NCI-H2196 (cell line): ENCODE data around the gene DOCK4.

ENCODE experiments used
- DNase-seq: peaks from one replicate; lab custom pipeline; 2025; ENCODE audit not compliant: unreplicated experiment; lab: John Stamatoyannopoulos, UW

The DOCK4 gene

DNA sequence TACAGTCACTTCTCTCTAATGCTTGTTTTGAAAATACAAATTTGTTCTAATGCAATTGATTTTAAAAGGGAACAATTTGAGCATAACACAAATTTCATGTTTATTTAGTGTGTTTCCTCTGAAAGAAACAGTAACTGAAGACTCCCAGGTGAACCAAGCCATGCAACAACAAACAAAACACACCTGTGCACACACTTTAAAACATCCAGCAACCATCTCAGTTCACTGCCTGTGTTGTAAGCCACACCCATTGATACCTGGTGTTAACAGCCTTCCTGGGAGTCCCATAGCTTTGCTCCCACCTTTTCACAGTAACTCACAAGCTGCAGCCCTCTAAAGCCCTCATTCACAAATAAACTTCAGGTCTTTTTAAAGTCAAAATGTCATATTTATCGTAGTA lies 89.3 kb downstream of the DOCK4 start:
- DNase-seq = no peak

DNA sequence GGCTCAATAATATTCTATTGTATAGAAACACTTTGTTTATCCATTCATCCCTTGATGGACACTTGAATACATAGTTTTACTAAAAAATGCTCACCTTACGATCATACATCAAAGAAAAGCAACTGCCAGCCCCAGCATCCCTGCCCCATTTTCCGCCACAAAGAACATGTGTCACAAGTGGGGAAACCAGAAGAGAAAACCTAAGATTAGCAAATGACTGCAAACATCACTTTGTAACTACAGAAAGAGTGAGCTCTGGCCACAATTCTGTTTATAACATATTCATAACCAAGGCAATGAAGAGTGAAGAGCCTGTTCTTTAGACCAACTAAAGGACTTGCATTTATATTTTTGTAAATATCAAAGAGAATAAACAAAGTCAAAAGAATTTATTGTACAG lies 89.8 kb downstream of the DOCK4 start:
- no peak for DNase-seq

DNA sequence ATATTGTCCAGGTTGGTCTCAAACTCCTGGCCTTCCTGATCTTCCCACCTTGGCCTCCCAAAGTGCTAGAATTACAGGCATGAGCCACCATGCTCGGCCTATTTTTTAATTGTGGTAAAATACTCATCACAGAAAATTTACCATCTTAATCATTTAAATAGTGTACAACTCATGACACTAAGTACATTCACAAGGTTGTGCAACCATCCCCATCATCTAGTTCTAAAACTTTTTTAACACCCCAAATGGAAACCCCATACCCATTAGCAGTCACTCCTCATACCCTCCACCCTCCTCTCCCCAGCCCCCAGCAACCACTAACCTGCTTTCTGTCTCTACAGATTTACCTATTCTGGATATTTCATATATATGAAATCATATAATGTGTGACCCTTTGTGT lies 90.3 kb downstream of the DOCK4 start:
- no peak for DNase-seq

DNA sequence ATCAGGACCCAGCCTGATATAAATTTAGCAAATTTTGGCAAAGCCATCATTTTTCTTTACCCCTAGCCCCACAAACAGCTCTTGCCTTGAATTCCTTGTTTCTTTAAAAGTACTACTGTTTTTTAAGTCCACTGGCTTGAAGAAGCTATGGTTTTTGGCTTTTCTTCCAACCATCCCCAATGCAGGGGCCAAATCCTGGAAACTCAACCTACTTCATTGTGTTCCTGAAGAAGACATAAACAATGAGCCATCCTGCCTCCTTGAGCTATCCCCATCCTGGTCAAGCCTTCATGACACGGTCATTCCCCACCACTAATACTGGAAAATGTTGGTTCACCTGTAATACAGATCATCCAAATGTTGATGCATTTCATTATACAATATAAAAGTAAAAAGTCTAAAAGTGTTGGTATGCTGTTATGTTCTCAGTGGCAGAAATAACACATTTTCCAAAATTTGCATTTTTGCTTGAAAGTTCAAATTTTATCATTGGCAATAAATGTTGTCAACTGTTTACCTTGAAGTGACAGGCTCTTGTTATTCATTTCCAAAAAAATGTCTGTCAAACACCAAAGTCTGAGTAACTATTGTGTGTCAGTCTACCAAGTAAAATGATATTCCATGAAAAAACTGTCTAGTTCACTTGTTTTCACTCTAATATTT lies 92.2 kb downstream of the DOCK4 start:
- DNase-seq = no peak

DNA sequence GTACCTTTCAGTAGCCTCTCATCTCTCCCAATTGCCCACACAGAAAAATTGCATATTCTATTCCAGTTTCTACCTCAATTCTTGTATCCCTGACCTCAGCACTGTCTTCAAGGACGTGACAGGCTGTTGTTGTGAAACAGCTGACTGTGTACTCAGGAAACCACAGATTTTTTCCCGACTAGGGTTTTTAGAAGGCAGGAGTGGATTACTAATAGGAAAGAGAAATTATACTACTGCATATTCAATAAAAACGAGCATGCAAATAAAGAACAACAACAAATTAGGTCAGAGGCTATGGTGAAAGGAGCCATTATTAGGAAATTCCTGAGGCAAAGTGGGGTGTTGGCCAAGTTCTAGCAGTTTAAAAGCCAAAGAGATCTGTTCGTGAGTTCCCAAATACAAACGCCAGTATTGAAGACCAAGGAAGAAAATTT lies 93.4 kb downstream of the DOCK4 start:
- DNase-seq = no peak

DNA sequence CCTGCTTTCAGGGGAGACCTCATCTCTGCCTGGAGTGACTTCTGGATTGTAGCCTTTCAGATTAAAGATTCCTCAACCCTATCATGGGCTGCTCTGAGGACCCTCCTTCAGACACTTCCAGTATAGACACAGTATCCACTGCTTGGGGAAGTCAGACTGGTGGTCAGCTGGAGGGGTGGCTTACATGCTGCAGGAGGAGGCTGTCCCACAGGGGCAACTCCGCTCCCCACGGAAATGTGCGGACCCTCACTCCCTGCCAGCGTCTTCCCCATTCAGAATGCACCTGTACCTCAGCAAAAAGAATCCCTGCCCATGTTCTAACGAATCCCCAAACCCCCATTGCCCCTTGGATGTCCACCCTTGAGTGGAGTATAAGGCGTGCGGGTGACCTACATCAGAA lies 95.5 kb downstream of the DOCK4 start:
- DNase-seq = no peak

DNA sequence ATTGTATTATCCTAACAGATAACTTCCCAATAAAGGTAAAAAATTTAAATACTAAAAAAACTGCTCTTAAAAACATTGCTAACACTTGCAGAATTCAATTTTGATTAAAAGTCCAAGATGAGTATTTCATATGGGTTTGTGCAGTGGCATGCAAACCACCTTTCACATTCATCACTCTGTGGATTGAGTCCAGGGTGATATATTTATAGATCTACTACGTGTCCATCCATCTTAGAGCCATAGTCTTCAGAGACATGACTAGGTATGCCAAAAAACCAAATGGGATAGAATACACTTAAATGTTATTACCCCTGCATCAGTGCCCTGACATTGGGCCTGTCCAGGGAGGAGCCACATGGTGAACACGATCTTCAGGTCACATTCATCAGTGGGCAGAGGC lies 96.0 kb downstream of the DOCK4 start:
- no peak for DNase-seq

DNA sequence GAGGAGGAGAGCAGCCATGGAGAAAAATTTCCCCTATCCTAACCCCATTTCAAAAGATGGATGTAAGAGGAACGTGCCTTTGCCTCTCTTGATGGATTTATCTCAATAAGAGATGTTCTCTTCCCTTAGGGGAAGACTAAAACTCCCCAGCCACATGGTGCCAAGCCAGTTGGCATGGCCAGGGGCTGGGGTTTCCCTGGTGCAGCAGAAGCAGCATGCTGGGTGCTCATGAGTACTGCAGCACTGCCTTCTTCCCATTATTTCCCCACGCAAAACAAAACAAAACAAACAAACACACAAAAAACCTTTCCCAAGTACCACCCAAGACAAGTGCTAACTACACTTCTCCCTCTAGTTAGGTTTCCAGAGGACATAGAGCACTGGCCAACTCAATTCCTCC lies 97.2 kb downstream of the DOCK4 start:
- no peak for DNase-seq

DNA sequence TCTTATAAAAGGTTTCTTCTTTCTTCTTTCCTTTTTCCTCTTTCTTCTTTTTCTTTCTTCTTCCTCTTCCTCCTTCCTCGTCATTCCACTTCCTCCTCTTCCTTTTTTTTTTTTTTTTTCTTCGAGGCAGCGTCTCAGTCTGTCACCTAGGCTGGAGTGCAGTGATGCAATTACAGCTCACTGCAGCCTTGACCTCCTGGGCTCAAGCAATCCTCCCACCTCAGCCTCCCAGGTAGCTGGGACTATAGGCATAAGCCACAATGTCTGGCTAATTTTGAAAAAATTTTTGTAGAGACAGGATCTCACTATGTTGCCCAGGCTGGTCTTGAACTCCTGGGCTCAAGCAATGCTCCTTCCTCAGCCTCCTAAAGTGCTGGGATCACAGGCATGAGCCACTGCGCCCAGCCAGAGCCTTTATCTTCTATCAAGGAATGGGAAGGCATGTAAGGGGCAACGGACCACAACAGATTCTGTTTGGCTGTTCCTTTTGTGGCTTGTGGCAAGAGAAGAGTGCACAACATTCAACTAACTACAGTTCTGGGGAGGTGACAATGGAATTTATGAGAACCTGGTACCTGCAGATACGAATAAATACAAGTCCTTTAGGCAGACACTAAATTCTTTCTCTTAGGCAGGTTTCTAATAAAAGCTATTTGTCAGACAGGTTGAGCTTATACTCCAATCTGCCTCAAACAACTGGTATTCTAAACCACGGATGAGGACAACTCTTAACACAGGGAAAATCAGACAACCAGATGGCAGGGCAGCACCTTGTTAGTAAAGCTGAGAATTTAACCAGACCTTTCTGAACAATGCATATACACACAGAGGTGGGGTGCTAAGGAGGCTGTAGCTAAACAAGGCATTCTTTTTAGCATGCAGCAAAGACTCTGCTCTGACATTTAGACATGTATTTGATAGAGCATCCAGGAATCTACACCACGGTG lies 100.3 kb downstream of the DOCK4 start:
- no peak for DNase-seq

DNA sequence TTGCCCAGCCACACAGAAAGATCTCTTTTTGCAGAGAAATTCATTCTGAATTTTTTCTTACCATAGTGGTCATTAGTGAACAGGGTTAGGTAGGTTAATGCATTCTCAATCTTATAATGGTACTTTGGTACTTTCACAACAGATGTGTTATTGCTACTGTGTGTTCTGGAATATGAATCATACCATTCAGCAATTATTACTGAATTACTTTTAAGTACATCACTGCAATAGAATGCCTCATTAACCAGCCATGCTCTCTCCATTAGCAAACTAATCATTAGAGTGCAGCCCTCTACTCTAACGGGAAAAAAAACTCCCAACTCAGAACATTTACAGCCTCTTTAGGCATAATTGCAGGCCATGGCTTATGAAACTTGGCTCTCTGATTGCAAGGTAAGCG lies 102.1 kb downstream of the DOCK4 start:
- no peak for DNase-seq

DNA sequence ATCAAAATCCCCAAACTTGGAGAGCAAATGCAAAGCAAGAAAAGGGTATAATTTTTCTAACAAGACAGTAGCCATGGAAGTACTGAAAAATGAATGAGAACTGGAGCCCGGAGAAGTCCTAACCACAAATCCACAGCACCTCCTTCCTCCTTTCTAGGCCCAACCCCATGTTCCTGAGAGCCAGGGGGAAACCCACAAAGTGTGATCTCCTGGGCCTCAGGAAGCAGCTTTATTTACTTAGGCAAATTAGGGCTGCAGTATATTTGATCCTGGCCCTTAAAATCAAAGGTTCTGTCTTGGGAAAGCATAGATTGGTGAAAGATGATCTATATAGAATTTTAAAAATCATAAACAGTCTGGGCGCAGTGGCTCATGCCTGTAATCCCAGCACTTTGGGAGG lies 103.0 kb downstream of the DOCK4 start:
- DNase-seq = no peak

DNA sequence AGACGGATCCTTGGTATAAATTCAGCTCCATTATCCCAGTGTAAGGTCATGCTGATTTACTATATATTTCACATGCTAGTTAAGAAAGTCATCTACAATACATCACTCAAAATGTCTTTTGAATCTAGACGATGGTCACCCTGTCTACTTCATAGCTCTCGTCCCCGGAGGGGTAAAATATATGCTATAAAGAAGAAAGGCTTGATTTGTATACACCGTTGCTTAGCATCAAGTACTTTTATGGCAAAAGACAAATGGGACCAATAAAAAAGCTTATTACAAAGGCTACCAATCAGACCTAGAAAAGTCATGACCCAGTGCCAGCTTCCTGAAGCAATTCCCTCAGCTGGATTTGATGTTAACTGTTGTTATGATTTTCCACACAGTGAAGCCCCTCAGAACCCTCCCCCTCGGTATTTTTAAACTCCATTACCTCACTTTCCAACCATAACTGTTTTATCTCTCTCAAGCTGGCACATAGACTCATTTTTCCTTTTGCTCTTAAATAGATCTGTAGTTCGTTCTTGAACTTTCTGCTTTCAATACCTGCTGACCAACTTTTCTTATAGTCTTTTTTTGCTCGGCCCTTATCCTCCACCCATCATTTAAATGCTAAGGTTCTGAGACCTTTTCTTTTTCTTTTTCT lies 104.9 kb downstream of the DOCK4 start:
- no peak for DNase-seq

DNA sequence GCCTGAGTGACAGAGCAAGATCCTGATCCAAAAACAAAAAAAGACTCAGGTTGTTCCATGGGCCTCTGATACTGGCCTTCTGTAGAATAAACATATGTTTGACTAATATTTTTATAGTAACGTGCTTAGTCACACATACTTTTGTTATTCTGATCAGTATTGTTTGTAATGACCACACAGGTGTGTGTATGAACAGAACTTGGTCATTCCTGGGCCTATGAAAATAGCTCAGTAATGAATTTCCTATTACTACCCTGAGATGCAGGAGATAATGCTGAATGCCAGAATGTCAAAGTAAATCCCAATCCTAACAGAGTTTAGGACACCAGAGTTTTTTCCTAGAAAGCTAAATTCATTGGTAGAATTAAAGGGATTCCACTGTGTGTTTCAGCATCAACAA lies 108.7 kb downstream of the DOCK4 start:
- DNase-seq = no peak

DNA sequence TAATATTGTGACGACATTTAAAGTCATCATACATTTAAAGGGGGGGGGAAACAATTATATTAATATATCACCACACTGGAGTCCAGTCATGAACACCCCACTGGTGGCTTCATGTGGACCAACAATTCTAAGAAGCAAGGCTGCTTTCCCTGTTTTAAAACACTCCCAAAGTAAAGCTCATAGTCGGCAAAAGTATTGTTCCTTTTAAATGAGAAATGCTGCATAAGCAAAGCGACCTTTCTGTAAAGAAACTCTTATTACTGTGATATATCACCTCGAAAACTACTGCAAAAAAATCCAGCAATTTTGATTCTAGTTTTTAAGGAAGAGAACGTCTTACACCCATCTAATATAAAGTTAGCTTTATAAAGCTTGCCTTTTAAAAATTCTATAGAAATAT lies 112.8 kb downstream of the DOCK4 start:
- no peak for DNase-seq

DNA sequence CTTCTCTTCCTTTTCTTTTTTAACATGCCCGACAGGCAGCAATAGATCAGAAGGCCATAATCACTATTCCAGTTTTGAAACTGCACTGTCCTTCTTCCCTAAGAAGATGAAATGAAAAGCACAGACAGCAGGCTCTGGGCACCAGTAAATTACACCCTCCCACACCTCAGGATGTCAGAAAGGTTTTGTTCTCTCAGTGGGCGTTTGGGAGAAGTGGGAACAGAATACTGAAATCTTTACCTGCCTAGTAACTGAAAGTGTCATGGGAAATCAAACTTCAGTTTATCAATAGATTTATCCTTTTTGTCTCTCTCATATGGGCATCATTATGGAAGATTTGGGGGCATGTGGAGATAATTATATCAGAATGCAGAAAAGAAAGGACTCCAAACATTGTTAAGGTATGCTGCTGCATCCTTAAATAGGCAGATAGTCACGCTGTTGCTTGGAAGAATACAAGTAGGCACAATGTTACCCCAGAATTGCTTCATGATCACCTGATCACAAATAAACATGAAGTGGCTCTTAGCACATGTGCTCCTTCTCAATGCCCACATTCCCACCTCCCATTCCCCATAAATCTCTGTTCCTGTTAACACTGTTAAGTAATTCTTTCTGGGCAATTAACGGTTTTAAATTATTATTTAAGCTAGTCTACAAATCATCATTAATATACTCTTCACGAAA lies 113.3 kb downstream of the DOCK4 start:
- DNase-seq = no peak

DNA sequence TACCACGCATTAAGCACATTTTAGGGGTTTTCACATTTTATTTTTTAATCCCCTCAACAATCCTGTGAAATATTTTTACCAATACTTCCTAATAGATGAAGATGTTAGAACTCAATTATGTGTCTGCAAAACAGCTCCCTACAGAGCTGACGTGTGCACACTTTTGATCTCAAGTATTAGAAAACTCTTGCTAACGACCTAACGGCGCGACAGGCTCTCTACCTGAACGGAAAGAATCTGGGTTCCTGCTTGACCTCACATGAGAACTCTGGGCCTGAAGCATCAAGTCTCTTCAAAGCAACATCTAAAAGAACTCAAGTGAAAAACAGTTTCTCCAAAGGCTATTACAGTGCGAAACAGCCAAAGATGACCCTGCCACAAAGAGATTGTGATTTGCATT lies 113.9 kb downstream of the DOCK4 start:
- DNase-seq = no peak

DNA sequence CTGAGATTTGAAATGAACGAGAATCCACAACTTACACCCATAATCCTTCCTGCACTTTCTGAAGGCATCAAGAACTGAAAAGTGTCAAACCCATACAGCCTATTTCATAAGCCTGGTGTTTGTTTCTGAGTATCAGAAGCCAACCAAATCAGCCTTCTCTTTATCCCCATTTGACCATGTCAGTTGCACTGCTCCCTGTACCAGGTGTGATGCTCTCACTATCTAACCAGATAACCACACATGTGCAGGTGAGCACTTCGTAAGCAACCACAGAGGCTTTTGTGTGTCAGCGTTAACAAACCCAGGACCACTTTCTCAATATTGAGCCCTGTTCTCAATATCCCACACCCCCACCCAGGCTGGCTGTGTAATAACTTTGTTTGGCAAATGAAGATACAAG lies 114.4 kb downstream of the DOCK4 start:
- no peak for DNase-seq

DNA sequence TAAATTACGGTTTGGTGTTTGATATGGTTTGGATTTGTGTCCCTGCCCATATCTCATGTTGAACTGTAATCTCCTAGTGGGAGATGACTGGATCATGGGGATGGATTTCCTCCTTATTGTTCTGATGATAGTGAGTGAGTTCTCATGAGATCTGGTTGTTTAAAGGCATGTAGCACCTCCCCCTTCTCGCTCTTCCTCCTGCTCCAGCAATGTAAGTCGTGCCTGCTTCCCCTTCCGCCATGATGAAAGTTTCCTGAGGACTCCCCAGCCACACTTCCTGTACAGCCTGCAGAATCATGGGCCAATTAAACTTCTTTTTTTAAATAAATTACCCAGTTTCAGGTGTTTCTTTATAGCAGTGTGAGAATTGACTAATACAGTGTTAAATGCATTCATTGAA lies 116.6 kb downstream of the DOCK4 start:
- no peak for DNase-seq

DNA sequence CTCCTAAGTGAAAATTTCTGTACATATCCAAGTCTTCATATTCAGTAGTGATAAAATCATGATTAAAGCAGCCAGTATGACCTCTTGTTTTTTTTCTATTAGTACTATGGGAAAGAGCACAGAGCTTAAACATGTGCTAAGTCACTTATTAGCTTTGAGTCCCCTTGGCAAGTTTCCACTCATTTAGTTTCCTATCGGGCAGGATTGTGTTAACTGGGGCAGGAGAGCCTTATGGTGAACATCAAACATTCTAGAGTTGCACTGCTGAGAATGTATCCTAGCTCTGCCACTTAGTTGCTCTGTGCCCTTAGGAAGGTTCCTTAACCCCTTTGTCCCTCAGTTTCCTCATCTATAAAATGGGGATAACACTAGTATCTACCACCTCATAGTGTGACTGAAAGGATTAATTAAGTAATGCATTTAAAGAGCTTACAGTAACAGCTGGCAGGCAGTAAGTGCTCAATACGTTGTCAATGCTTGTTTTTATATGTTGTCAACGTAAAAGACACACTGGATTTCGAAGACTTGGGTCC lies 117.6 kb downstream of the DOCK4 start:
- DNase-seq = no peak

DNA sequence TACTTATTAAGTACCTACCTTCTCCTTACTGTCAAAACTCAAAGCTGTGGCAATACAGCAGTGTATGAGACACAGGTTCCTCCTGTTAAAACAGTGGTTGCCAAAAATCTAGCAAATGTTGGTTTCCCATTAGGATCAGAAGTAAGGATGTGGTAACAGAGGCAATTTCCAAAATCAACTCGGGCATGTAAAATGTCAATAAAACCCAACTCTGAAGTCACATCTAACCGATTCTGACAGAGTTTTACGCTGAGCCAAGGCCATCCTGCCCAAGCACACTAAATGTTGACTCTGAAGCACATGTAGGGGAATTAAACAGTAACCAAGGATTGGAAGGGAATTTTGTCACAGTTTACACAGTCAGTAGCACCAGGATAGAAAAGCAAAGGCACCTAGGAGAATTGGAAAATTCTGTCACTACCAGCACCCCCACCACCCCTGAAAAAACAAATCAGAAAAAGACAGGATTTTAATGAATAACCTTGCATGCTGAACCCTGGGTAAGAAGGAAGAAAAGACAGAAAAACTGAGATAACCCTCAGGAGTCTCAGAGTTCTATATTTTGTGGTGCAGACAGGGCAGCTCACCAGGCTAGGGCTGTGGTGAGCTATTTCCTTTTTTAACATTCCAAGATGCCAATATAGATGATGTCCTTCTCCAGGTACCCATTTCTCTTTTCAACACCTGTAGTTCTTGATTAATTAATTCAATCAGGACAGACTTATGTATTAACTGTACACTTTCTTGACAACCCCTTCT lies 119.5 kb downstream of the DOCK4 start:
- no peak for DNase-seq
